ENCODE results near the gene FDX1.

Gene FDX1

DNA sequence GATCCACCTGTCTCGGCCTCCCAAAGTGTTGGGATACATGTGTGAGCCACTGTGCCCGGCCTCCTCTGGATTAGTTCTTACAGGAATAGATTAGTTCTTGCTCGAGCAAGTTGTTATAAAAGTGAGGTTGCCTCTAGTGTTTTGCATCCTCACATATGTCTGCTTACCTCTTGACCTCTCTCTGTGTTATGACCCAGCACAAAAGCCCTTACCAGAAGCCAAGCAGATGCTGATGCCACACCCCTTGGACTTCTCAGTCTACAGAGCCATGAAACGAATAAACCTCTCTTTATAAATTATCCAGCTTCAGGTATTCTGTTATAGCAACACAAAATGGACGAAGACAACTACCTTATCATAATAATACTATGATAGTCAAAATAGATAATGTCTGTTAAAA is 22.4 kb upstream of the FDX1 start:
- no peak overlapping the region for H4K12ac ChIP-seq (ENCODE audit: low read depth, low read length)
- peaks cover 0 to 2% of the 10 kb centered on the region in 2 experiments for H3K36me3 ChIP-seq (ENCODE audit: control insufficient read depth in 1 of 2, insufficient read depth in 2 of 2, low read length in 2 of 2)
- no peak overlapping the region for H2BK120ac ChIP-seq (ENCODE audit: insufficient read depth, low read length, poor library complexity)
- no peak overlapping the region for H4K91ac ChIP-seq (ENCODE audit: low read depth, low read length)
- H3K27me3 ChIP-seq (ENCODE audit: insufficient read depth, low read length): no peaks in the 10 kb centered on the region
- H4K8ac ChIP-seq (ENCODE audit: low read depth, low read length): no peak overlapping the region
- no peak overlapping the region for H2BK12ac ChIP-seq (ENCODE audit: low read length)
- H3K4me1 ChIP-seq (ENCODE audit: control insufficient read depth in 1 of 2, insufficient read depth in 2 of 2, low read length in 2 of 2): peaks cover 4 to 5% of the 10 kb centered on the region in 2 experiments
- no peak overlapping the region for H3K4me3 ChIP-seq (ENCODE audit: low read depth, low read length)
- H3K4ac ChIP-seq (ENCODE audit: low read depth, low read length): no peak overlapping the region
- no peak overlapping the region for H3K4me2 ChIP-seq (ENCODE audit: low read length)
- no peak overlapping the region for H2BK5ac ChIP-seq (ENCODE audit: low read depth, low read length, poor library complexity)
- no peak overlapping the region for H3K23ac ChIP-seq (ENCODE audit: low read length)
- no peak overlapping the region for H2AFZ ChIP-seq (ENCODE audit: insufficient read depth, low read length, poor library complexity)
- H3K18ac ChIP-seq (ENCODE audit: low read length): no peak overlapping the region
- H2AK5ac ChIP-seq (ENCODE audit: low read length): no peak overlapping the region
- H3K9ac ChIP-seq (ENCODE audit: low read length): no peak overlapping the region
- no peaks in the 10 kb centered on the region for H3K79me1 ChIP-seq (ENCODE audit: low read length)
- no peak overlapping the region for H3K14ac ChIP-seq (ENCODE audit: low read length)
- no peak overlapping the region for H3K27ac ChIP-seq (ENCODE audit: low read depth, low read length)
- no peak for DNase-seq
- H3K79me2 ChIP-seq (ENCODE audit: control insufficient read depth, insufficient read depth, low read length, poor library complexity): peaks cover 1% of the 10 kb centered on the region
- WGBS (ENCODE audit: extremely low coverage, insufficient coverage, insufficient read length): no CpG with 5 or more reads among the region's 5 CpGs
- H3K9me3 ChIP-seq (ENCODE audit: insufficient read depth, low read depth, low read length): no peaks in the 10 kb centered on the region

DNA sequence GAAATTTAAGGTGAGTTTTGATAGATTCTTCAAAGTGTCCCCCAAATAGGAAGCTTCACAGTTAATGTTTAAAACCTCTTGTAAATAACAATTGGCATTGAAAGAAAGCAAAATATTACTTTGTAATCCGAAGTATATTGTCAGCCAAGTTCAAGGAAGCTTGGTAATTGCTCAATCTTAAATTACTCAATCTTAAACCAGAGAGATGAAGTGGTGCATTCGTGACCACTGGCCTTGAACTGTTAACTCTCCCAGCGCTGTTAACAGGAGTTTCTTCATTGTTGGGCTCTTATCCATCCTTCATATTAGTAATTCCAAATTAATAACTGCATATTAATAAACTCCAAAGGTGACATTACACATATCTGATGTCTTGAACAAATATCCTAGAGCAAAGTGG is 20.6 kb upstream of the FDX1 start:
- H3K9me3 ChIP-seq (ENCODE audit: insufficient read depth, low read depth, low read length): no peaks in the 10 kb centered on the region
- no peak overlapping the region for H3K14ac ChIP-seq (ENCODE audit: low read length)
- no peak overlapping the region for H2AK5ac ChIP-seq (ENCODE audit: low read length)
- no peaks in the 10 kb centered on the region for H3K79me1 ChIP-seq (ENCODE audit: low read length)
- no peak overlapping the region for H2BK120ac ChIP-seq (ENCODE audit: insufficient read depth, low read length, poor library complexity)
- H4K91ac ChIP-seq (ENCODE audit: low read depth, low read length): no peak overlapping the region
- H3K9ac ChIP-seq (ENCODE audit: low read length): no peak overlapping the region
- H3K27me3 ChIP-seq (ENCODE audit: insufficient read depth, low read length): no peaks in the 10 kb centered on the region
- no peak overlapping the region for H2AFZ ChIP-seq (ENCODE audit: insufficient read depth, low read length, poor library complexity)
- WGBS (ENCODE audit: extremely low coverage, insufficient coverage, insufficient read length): no CpG with 5 or more reads among the region's 3 CpGs
- no peak overlapping the region for H3K18ac ChIP-seq (ENCODE audit: low read length)
- H3K4me1 ChIP-seq (ENCODE audit: control insufficient read depth in 1 of 2, insufficient read depth in 2 of 2, low read length in 2 of 2): peaks cover 4 to 5% of the 10 kb centered on the region in 2 experiments
- H3K79me2 ChIP-seq (ENCODE audit: control insufficient read depth, insufficient read depth, low read length, poor library complexity): peaks cover 1% of the 10 kb centered on the region
- H4K8ac ChIP-seq (ENCODE audit: low read depth, low read length): no peak overlapping the region
- peaks cover 0 to 2% of the 10 kb centered on the region in 2 experiments for H3K36me3 ChIP-seq (ENCODE audit: control insufficient read depth in 1 of 2, insufficient read depth in 2 of 2, low read length in 2 of 2)
- H3K4me2 ChIP-seq (ENCODE audit: low read length): no peak overlapping the region
- no peak overlapping the region for H2BK12ac ChIP-seq (ENCODE audit: low read length)
- H2BK5ac ChIP-seq (ENCODE audit: low read depth, low read length, poor library complexity): no peak overlapping the region
- peak in 1 of 2 donors; percentile 73 for DNase-seq
- no peak overlapping the region for H3K4me3 ChIP-seq (ENCODE audit: low read depth, low read length)
- no peak overlapping the region for H3K4ac ChIP-seq (ENCODE audit: low read depth, low read length)
- no peak overlapping the region for H3K23ac ChIP-seq (ENCODE audit: low read length)
- no peak overlapping the region for H4K12ac ChIP-seq (ENCODE audit: low read depth, low read length)
- no peak overlapping the region for H3K27ac ChIP-seq (ENCODE audit: low read depth, low read length)

DNA sequence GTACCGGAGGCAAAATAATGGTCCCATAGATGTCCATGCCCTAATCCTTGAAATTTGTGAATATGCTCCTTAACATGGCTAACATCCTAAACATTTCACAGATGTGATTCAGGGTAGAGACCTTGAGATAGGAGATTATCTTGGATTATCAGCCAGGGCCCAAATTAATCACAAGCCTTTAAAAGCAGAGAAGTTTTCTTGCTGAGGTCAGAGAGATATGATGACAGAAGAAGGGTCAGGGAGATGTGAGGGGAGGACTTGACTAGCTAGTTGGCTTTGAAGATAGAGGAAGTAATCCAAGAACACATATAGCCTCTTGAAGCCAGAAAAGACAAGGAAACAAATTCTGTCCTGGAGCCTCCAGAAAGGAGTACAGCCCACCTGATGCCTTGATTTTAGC is 19.1 kb upstream of the FDX1 start:
- H3K27ac ChIP-seq (ENCODE audit: low read depth, low read length): no peak overlapping the region
- no peak overlapping the region for H4K12ac ChIP-seq (ENCODE audit: low read depth, low read length)
- no peak overlapping the region for H3K4ac ChIP-seq (ENCODE audit: low read depth, low read length)
- no peak overlapping the region for H2BK12ac ChIP-seq (ENCODE audit: low read length)
- DNase-seq: peak; percentile 63 to 92
- H4K8ac ChIP-seq (ENCODE audit: low read depth, low read length): no peak overlapping the region
- no peak overlapping the region for H2AFZ ChIP-seq (ENCODE audit: insufficient read depth, low read length, poor library complexity)
- H2BK5ac ChIP-seq (ENCODE audit: low read depth, low read length, poor library complexity): no peak overlapping the region
- no peak overlapping the region for H2BK120ac ChIP-seq (ENCODE audit: insufficient read depth, low read length, poor library complexity)
- no peak overlapping the region for H3K4me2 ChIP-seq (ENCODE audit: low read length)
- H3K9ac ChIP-seq (ENCODE audit: low read length): no peak overlapping the region
- no peaks in the 10 kb centered on the region for H3K79me1 ChIP-seq (ENCODE audit: low read length)
- no peak overlapping the region for H3K14ac ChIP-seq (ENCODE audit: low read length)
- no peak overlapping the region for H3K4me3 ChIP-seq (ENCODE audit: low read depth, low read length)
- H4K91ac ChIP-seq (ENCODE audit: low read depth, low read length): no peak overlapping the region
- H3K27me3 ChIP-seq (ENCODE audit: insufficient read depth, low read length): no peaks in the 10 kb centered on the region
- H3K9me3 ChIP-seq (ENCODE audit: insufficient read depth, low read depth, low read length): no peaks in the 10 kb centered on the region
- H2AK5ac ChIP-seq (ENCODE audit: low read length): no peak overlapping the region
- no CpG with 5 or more reads among the region's 1 CpG for WGBS (ENCODE audit: extremely low coverage, insufficient coverage, insufficient read length)
- no peaks in the 10 kb centered on the region for H3K79me2 ChIP-seq (ENCODE audit: control insufficient read depth, insufficient read depth, low read length, poor library complexity)
- H3K36me3 ChIP-seq (ENCODE audit: control insufficient read depth in 1 of 2, insufficient read depth in 2 of 2, low read length in 2 of 2): peaks cover 0 to 2% of the 10 kb centered on the region in 2 experiments
- H3K18ac ChIP-seq (ENCODE audit: low read length): no peak overlapping the region
- no peak overlapping the region for H3K23ac ChIP-seq (ENCODE audit: low read length)
- peaks cover 0 to 3% of the 10 kb centered on the region in 2 experiments for H3K4me1 ChIP-seq (ENCODE audit: control insufficient read depth in 1 of 2, insufficient read depth in 2 of 2, low read length in 2 of 2)

DNA sequence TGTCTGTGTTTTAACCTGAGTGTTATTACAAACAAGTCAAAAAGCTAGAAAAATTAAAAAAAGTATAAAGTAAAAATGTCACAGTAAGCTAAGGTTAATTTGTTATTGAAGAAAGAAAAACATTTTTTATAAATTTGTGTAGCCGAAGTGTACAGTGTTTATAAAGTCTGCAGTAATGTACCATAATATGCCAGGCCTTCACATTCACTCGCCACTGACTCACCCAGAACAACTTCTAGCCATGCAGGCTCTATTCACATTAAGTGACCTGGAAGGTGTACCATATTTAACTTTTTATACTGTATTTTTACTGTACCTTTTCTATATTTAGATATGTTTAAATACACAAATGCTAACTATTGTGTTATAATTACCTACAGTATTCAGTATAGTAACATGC is 14.7 kb upstream of the FDX1 start:
- no CpG with 5 or more reads among the region's 2 CpGs for WGBS (ENCODE audit: extremely low coverage, insufficient coverage, insufficient read length)

More for the DNA sequence above, 14.7 kb upstream of the FDX1 start:
- no peak overlapping the region for H2BK120ac ChIP-seq (ENCODE audit: insufficient read depth, low read length, poor library complexity)
- peaks cover 1% of the 10 kb centered on the region for H3K9me3 ChIP-seq (ENCODE audit: insufficient read depth, low read depth, low read length)
- H3K27ac ChIP-seq (ENCODE audit: low read depth, low read length): no peak overlapping the region
- H3K79me1 ChIP-seq (ENCODE audit: low read length): no peaks in the 10 kb centered on the region
- no peak overlapping the region for H4K91ac ChIP-seq (ENCODE audit: low read depth, low read length)
- no peak overlapping the region for H4K8ac ChIP-seq (ENCODE audit: low read depth, low read length)
- H3K4me1 ChIP-seq (ENCODE audit: control insufficient read depth in 1 of 2, insufficient read depth in 2 of 2, low read length in 2 of 2): no peaks in the 10 kb centered on the region
- H3K14ac ChIP-seq (ENCODE audit: low read length): no peak overlapping the region
- H4K12ac ChIP-seq (ENCODE audit: low read depth, low read length): no peak overlapping the region
- no peak overlapping the region for H2AFZ ChIP-seq (ENCODE audit: insufficient read depth, low read length, poor library complexity)
- H3K4ac ChIP-seq (ENCODE audit: low read depth, low read length): no peak overlapping the region
- H2BK12ac ChIP-seq (ENCODE audit: low read length): no peak overlapping the region
- H3K27me3 ChIP-seq (ENCODE audit: insufficient read depth, low read length): no peaks in the 10 kb centered on the region
- no peak for DNase-seq
- H3K36me3 ChIP-seq (ENCODE audit: control insufficient read depth in 1 of 2, insufficient read depth in 2 of 2, low read length in 2 of 2): no peaks in the 10 kb centered on the region
- no peak overlapping the region for H2AK5ac ChIP-seq (ENCODE audit: low read length)
- no peak overlapping the region for H3K18ac ChIP-seq (ENCODE audit: low read length)
- no peak overlapping the region for H3K4me3 ChIP-seq (ENCODE audit: low read depth, low read length)
- H3K23ac ChIP-seq (ENCODE audit: low read length): no peak overlapping the region
- H3K4me2 ChIP-seq (ENCODE audit: low read length): no peak overlapping the region
- no peak overlapping the region for H3K9ac ChIP-seq (ENCODE audit: low read length)
- H2BK5ac ChIP-seq (ENCODE audit: low read depth, low read length, poor library complexity): no peak overlapping the region
- H3K79me2 ChIP-seq (ENCODE audit: control insufficient read depth, insufficient read depth, low read length, poor library complexity): no peaks in the 10 kb centered on the region
